ENCODE results near the gene DNAJC1. TPM values are rescaled to one million over a fixed set of nuclear protein-coding genes. Genes with fewer than 3 reads are reported as not detected.

The DNAJC1 gene
- total RNA-seq, 3 donors from 2014 or later (not counting 1 experiment from before 2014, with no cell fraction given): 38.4 to 63.7 (median 50.6) TPM

DNA sequence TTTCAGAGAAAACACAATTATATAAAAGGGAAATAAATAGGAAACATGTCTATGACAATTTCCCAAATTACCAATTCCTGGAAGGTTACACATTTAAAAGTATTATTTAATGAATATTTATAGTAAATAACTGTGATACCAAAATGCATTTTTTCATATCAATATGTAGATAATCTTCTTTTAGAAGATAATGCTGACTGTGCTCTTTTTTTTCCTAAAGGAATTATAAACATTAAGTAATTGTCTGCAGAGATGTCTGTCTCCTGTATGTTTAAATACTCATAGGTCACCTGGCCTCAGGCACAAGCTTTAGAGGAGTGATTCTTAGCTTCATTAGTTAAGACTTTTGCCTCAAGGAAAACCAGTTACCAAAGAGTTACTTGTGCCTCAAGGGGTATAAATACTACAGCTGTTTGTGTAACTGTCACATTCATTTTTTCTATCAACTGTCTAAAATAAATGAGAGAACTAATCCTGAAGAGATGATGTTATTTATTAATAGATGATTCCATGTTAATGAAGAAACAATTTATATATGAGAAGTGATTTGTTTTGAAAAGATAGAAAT lies 77.1 kb downstream of the DNAJC1 start:
- ATAC-seq (no peak), DNase-seq (no peak)
- no peaks in the 10 kb centered on the region for H3K9me3 ChIP-seq (ENCODE audit: control insufficient read depth, insufficient read depth, low read length)
- H3K27me3 ChIP-seq (ENCODE audit: control insufficient read depth, insufficient read depth, low read length): no peaks in the 10 kb centered on the region
- intact Hi-C loops (cut with micrococcal nuclease): no loop called here
- no peaks in the 10 kb centered on the region for H3K36me3 ChIP-seq (ENCODE audit: control insufficient read depth, insufficient read depth, low read length)
- H3K4me3 Mint-ChIP-seq: no peak overlapping the region
- no peaks in the 10 kb centered on the region for H3K27me3 Mint-ChIP-seq (ENCODE audit: low read depth in 2 of 2)
- H3K36me3 Mint-ChIP-seq: no peaks in the 10 kb centered on the region
- no peak overlapping the region for H3K27ac Mint-ChIP-seq
- no peak overlapping the region for H3K27ac ChIP-seq (ENCODE audit: low read length)
- no peaks in the 10 kb centered on the region for H3K4me1 ChIP-seq (ENCODE audit: control insufficient read depth, insufficient read depth, low read length)
- no peak overlapping the region for H3K4me3 ChIP-seq (ENCODE audit: low read length)
- H3K4me1 Mint-ChIP-seq: peaks cover 15 to 25% of the 10 kb centered on the region in 2 donors
- no peaks in the 10 kb centered on the region for H3K9me3 Mint-ChIP-seq
- no peak for TF ChIP-seq CTCF (IDR thresholded peaks at IDR 0.05)

- WGBS (ENCODE audit: insufficient coverage): 96% methylated on average over 6 of the region's 6 CpGs
- DNase-seq (no peak), ATAC-seq (no peak)
- Mint-ChIP-seq H3K36me3 (no peaks in the 10 kb centered on the region), H3K4me3 (no peak overlapping the region), H3K27ac (no peak overlapping the region), H3K27me3 (ENCODE audit: low read depth in 2 of 2) (no peaks in the 10 kb centered on the region), H3K9me3 (no peaks in the 10 kb centered on the region), H3K4me1 (peaks cover 10 to 19% of the 10 kb centered on the region in 2 donors)
- intact Hi-C loops (cut with micrococcal nuclease): no loop called here
- no peak for TF ChIP-seq CTCF (IDR thresholded peaks at IDR 0.05)
- Histone ChIP-seq H3K27me3 (ENCODE audit: control insufficient read depth, insufficient read depth, low read length) (no peaks in the 10 kb centered on the region), H3K9me3 (ENCODE audit: control insufficient read depth, insufficient read depth, low read length) (no peaks in the 10 kb centered on the region), H3K4me1 (ENCODE audit: control insufficient read depth, insufficient read depth, low read length) (no peaks in the 10 kb centered on the region), H3K27ac (ENCODE audit: low read length) (no peak overlapping the region), H3K36me3 (ENCODE audit: control insufficient read depth, insufficient read depth, low read length) (no peaks in the 10 kb centered on the region), H3K4me3 (ENCODE audit: low read length) (no peak overlapping the region)
These were observed 77.7 kb downstream of the DNAJC1 start for GRCh38 chr10:21925851-21926250.

DNA sequence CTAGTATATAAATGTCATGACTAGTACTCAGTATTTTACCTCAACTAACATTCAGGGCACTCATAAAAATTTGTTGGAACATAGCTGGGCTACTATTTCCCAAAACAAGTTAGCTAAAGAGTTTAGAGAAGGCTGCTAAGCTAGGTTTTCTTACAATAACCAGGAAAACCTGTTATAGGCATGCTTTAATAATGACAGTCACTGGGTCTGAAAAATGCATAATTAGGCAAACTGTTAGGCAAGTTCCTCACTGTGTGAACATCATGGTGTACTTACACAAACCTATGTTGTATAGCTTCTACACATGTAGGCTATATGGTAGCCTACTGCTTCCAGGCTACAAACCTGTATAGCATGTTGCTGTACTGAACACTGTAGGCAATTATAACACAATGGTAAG lies 79.0 kb downstream of the DNAJC1 start:
- no peak overlapping the region for H3K4me3 Mint-ChIP-seq
- no peak overlapping the region for H3K27ac ChIP-seq (ENCODE audit: low read length)
- no peaks in the 10 kb centered on the region for H3K9me3 Mint-ChIP-seq
- no peak for ATAC-seq
- peaks cover 10 to 17% of the 10 kb centered on the region in 2 donors for H3K4me1 Mint-ChIP-seq
- H3K36me3 Mint-ChIP-seq: peaks cover 6% of the 10 kb centered on the region
- H3K4me1 ChIP-seq (ENCODE audit: control insufficient read depth, insufficient read depth, low read length): no peaks in the 10 kb centered on the region
- intact Hi-C loops (cut with micrococcal nuclease): no loop called here
- no peak overlapping the region for H3K4me3 ChIP-seq (ENCODE audit: low read length)
- H3K36me3 ChIP-seq (ENCODE audit: control insufficient read depth, insufficient read depth, low read length): peaks cover 2% of the 10 kb centered on the region
- no peaks in the 10 kb centered on the region for H3K27me3 Mint-ChIP-seq (ENCODE audit: low read depth in 2 of 2)
- no peak for TF ChIP-seq CTCF (IDR thresholded peaks at IDR 0.05)
- H3K27ac Mint-ChIP-seq: no peak overlapping the region
- no peaks in the 10 kb centered on the region for H3K9me3 ChIP-seq (ENCODE audit: control insufficient read depth, insufficient read depth, low read length)
- no peaks in the 10 kb centered on the region for H3K27me3 ChIP-seq (ENCODE audit: control insufficient read depth, insufficient read depth, low read length)
- no peak for DNase-seq

DNA sequence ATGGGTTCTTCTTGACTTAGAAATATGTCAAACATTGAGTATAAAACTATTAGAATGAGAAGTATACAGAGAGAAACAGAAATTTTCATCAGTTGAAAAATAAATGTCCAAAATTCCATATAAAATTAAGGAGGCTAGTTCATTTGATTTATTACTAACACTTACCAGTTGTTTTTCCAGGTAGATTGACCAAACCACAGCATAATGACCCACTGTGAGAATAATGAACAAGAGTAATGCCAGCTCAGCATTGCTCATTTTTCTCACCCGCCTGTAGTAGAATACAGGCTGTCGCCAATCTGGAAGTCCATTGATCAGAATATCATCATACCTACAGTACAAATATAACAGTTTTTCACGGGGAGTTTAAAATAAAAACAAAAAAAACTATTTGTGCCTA lies 82.9 kb downstream of the DNAJC1 start:
- H3K27me3 Mint-ChIP-seq (ENCODE audit: low read depth in 2 of 2): no peaks in the 10 kb centered on the region
- H3K27ac ChIP-seq (ENCODE audit: low read length): no peak overlapping the region
- DNase-seq (no peak), ATAC-seq (no peak)
- WGBS (ENCODE audit: insufficient coverage): 93% methylated on average over 2 of the region's 3 CpGs
- intact Hi-C loops (cut with micrococcal nuclease): no loop called here
- no peaks in the 10 kb centered on the region for H3K9me3 Mint-ChIP-seq
- no peaks in the 10 kb centered on the region for H3K4me1 ChIP-seq (ENCODE audit: control insufficient read depth, insufficient read depth, low read length)
- H3K36me3 Mint-ChIP-seq: peaks cover 6% of the 10 kb centered on the region
- H3K4me3 Mint-ChIP-seq: no peak overlapping the region
- no peak for TF ChIP-seq CTCF (IDR thresholded peaks at IDR 0.05)
- H3K36me3 ChIP-seq (ENCODE audit: control insufficient read depth, insufficient read depth, low read length): peaks cover 11% of the 10 kb centered on the region
- no peak overlapping the region for H3K4me3 ChIP-seq (ENCODE audit: low read length)
- H3K27ac Mint-ChIP-seq: no peak overlapping the region
- H3K9me3 ChIP-seq (ENCODE audit: control insufficient read depth, insufficient read depth, low read length): no peaks in the 10 kb centered on the region
- H3K4me1 Mint-ChIP-seq: peaks cover 0 to 7% of the 10 kb centered on the region in 2 donors
- H3K27me3 ChIP-seq (ENCODE audit: control insufficient read depth, insufficient read depth, low read length): no peaks in the 10 kb centered on the region

Measured in natural killer cell (primary cell).